GM19397 (cell line): ENCODE data around the gene SPEM3.

Source experiments
- ATAC-seq: cut with Tn5 transposase; IDR thresholded peaks from one replicate; pipeline ENCODE4 v1.9.1; 2021; ENCODE audit warnings: mild to moderate bottlenecking, moderate library complexity; ENCODE audit not compliant: unreplicated experiment

SPEM3 gene

DNA sequence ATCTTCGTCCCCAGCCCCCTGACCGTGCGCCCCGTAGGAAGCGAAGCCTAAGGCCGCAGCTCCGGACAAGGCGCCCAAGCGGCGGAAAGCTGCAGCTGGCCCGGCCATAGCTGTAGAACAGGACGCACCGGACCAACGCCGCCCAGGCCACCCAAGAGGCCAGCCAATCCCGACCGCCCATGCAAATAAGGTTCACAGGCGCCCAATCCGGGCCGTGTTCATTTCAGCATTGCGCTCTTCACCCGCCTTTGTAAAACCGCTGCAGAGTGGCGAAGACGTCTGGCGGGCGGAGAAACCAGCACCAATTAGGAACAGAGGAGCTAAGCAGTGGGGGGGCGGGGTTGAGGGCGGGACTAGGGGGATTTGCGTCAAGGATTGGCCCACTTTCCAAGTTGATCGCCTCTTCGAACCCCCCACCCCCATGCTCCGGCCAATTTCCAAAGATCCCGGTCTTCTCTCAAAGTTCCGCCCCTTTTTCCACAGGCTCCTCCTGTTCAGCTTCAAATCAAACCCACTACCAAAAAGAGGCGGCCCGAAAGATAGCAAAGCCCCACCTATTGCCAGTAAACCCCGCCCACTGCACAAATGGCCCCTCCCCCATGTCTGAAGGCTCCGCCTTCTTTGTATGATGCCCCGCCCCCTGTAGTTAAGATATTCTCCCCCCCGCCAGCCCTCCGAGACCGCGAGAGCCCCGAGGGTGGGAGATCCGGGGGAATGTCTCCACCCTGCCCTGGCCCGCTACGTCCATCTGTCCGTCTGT lies 24.5 kb upstream of the SPEM3 start, which contains the start of gene TMEM256:
Gene TMEM256 (minus strand): TSS at position 121 of the 760 bp plus-strand sequence. CDS start 13 bp downstream, at position 108.
- peak; percentile 90 for ATAC-seq

DNA sequence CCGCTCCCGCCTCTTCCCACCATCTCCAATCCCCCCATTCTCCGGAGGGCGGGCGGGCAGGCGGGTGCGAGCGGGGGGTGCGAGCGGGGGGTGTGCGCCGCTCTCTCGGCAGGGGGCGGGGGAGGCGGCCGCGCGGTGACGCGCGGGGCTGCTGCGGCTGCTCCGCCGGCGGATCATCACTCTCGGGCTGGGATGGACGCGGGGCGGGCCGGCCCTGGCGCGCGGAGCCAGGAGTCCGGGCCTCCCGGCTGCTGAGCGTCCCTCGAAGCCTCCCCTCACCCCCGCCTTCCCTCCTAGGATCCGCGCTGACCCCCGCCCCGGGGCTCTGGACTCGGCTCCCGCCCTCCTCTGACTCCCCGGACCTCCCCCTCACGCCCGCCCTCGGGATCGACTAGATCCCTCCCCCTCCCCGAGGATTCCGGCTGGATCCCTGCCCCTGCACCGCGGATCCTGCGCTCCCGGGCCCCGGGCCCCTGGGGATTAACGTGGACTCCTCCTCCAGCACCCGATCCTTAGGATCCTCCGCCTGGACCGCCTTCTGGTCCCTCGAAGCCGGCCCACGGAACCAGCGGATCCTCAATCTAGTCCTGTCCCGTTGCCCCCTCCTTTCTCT lies 23.8 kb upstream of the SPEM3 start:
- peak; percentile 18 for ATAC-seq

DNA sequence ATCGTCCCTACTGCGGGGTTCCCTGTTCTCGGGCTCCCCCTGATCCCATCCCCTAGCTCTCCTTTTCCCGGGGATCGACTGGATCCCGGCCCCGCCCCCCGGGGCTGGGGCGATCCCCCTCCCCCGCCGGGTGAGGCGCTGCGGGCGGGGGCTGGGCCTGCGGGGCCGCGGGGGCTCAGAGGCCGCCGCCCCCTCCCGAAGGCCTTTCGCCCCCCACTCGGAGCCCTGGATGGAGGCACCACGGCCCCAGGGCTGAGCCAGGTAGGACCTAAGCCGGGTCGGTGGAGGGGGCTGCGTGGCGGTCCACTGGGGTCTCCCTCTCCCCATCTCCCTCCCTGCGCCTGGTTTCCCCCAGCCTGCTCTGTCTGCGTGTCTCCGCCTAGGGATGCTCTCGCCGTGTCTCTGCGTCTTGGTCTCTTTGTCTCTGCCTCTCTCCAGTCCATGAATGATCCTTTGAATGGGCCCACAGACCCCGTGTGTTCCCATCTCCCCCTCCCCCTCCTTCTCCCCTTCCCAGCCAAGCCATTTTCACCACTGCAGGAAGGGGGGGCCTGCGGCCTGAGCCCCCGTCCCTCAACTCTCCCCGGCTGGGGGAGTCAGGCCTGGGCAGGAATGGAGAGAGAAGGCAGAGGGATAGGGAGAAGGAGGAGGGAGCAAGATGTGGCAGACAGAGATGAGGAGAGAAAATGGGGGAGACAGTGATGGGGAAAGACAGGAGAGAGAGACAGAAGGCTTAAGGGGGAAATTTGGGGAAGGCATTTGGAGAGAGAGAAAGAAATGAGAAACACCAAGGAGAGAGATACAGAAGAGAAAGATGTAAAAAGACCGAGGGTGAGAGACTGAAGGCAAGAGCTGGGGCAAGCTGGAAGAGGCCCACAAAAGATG lies 23.1 kb upstream of the SPEM3 start:
- ATAC-seq: no peak

DNA sequence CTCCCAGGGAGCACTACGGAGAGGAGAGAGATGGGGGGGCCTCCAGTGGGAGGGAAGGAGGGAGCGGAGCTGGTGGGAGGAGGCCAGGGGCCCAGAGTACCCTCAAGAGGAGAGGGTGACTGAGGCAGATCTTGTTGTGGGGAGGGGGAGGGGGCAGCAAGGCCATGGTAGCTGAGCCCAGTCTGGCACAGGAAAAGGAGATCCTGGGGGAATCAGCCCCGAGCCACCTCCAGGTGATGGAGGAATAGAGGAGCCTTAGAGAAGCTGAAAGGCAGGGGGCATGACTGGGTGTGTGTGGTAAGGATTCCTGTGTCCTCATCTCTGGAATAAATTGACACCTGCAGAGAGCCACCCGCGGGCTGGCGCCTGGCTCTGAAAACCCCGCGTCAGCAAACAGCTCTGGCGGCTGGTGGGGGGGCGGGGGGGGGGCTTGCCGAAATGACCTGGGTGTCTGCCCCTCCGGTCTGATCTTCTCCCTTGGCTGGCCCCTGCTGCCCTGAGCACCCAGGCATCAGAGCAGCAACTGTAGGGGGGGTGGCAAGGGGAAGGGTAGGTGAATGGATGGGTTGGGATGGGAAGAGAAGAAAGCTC lies 22.3 kb upstream of the SPEM3 start:
- no peak for ATAC-seq

DNA sequence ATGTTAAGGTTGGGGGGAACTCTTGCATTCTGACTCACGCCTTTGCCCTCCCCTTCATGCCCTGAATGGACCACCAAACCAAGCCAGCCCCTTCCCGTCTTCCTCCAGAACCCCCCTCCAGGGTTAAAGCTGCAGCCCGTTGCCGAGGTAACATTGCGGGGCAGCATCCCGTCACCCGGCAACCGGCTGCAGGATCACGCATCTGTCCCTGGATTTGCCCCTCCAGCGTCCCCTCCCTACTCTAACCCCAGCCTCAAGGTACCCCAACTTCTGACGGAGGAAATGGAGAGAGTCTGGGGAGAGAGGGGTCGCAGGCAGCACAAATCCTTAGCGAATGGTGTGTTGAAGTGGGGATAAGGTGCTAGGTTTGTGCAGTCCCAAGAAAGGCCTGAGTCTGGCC lies 21.6 kb upstream of the SPEM3 start:
- no peak for ATAC-seq

DNA sequence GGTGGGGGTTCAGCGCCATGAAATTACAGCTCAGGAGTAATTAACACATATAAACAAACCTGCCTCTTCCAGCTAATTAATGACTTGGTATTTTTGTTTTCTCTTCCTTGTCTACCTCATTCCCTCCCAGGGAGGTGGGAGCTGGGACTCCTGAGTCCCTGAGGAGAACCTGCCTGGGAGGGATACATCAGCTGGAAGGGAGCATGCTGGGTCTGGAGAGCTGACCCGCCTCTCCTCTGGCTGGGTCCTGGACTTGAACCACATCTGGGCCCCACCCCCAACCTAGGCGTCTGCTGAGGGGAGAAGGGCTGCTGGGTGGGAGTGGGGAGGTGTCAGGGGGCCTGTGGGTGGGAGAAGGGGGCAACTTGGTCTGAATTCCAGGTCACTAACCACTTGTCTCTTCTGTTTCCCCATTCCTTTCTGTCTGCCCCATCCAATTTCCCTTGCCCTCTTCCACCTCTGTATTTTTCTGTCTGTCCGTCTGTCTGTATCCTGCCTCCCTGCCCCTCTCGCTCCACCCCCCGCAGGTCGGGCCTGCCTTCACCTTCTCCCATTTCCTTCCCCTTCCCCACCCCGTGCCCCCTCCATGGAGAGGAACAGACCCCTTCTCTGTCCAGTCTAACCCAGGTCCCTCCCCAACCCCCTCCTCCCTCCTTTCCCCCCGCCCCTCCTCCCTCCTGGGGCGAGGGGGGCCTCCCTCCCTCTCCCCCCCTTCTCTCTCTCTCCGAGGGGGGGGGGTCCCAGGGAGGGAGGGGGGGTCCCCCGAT lies 21.0 kb upstream of the SPEM3 start, which contains the start of gene NLGN2:
Gene NLGN2 (plus strand): TSS at position 361 of the 767 bp plus-strand sequence. CDS start 411 bp downstream, outside the sequence.
- ATAC-seq: no peak

DNA sequence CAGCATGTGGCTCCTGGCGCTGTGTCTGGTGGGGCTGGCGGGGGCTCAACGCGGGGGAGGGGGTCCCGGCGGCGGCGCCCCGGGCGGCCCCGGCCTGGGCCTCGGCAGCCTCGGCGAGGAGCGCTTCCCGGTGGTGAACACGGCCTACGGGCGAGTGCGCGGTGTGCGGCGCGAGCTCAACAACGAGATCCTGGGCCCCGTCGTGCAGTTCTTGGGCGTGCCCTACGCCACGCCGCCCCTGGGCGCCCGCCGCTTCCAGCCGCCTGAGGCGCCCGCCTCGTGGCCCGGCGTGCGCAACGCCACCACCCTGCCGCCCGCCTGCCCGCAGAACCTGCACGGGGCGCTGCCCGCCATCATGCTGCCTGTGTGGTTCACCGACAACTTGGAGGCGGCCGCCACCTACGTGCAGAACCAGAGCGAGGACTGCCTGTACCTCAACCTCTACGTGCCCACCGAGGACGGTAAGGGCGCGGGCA lies 20.4 kb upstream of the SPEM3 start:
- no peak for ATAC-seq

DNA sequence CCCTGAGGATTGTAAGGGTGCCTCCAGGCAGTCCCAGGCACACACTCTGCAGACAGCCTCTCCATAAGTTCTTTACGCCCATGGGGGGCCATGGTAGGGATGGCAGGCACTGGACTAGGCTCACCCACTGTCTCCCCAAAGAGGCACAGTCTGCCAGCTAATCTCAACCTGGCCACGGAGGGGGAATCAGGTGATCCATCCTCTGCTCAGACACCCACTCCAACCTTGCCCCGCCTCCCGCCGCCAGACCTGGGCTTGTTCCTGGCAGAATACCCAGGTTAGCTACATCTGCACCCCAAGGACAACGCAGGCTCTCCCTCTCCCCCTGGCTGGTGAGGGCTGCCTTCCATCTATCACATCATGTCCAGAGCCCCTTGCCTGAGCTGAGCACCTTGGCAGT lies 19.8 kb upstream of the SPEM3 start:
- ATAC-seq: no peak

DNA sequence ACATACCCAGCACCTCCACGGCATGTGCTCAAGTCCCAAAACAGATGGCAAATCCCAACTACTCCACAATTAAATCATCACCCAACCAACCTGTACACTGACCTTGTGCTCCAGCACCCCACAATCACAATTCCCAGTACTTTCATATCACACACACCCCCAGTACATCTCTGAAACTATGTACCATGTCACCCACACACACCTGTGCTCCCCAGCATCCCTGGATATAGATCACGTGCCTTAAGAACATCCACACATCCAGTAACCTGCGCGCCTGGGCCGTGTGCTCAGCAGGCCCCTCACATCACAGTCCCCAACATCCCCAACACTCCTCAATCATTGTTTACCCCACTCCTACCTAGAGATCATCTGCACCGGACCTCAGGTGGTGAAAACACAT lies 18.9 kb upstream of the SPEM3 start:
- ATAC-seq: no peak

DNA sequence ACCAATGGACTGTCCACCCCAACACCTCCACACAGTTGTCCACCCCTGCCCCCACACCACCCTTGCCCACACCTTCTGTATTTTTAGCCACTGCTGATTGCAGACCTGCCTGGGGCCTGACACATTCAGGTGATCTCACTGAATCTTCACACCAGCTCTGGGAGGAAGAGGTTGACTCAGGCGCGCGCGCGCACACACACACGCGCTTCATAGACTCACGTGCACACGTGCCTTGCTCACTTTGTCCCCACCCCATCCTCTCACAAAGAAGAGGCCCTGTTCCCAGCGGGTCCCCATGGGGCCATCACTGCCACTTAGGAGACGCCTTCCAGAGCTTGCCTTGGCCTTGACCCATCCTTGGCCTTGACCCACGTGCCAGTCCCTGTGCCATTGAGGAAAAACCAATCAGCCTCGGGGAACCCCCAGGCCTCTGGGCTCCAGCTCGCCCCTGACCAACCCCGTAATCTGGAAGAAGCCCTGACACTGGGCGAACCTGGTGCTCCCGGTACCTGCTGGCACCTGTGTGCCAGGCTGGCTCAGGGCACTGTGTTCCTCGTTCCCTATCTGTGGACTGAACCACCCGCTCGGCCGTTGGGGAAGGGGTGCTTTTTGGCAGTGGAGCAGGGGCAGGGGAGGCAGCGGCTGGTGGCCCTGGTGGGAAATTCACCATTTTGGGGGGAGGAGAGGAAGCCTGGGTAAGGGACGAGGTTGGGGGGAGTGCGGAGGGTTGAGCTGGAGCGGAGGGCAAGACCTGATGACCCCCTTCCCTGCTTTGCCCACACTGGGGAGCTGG lies 17.8 kb upstream of the SPEM3 start:
- ATAC-seq: no peak

DNA sequence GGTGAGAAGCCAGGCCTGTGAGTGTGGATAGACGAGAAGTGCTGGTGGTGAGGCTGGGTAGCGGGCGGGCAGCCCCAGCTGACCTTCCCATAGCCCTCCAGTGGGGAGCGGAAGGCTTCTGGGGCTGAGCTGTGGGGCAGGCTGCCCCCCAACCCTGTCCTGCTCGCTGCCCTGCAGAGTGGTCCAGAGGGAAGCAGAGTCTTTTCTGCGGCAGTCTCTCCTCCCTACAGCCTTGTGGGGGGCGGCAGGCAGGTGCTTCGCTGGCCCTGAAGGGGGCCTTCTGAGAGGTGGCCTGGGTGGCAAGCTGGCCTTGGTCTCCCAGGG lies 17.3 kb upstream of the SPEM3 start:
- no peak for ATAC-seq

DNA sequence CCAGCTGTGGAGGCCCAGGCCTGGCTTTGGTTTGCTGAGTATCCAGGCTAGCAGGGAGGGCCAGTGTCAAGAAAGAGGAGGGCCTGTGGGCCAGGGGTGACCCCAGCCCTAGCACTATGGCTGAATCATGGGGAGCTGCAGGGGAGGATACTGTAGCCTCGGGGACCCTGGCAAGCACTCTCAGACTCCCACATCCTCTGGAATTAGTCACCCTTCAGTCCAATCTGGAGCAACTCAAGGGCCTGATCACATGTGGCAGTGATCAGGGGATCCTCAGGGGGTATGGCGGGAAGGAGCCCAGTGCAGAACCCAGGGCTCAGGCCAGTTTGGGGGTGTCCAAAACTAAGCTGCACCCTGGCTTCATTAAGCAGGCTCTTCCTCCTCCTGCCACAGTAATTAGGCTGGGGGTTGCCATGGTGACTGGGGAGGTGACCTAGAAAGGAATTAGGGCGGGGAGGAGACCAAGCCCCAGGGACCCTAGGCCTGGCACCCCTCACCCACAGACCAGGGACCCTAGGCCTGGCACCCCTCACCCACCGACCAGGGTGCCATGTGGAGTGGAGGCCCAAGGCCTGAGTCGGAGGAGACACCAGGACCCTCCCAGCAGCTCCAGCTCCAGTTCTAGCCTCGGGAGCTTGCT lies 15.2 kb upstream of the SPEM3 start:
- ATAC-seq: no peak

DNA sequence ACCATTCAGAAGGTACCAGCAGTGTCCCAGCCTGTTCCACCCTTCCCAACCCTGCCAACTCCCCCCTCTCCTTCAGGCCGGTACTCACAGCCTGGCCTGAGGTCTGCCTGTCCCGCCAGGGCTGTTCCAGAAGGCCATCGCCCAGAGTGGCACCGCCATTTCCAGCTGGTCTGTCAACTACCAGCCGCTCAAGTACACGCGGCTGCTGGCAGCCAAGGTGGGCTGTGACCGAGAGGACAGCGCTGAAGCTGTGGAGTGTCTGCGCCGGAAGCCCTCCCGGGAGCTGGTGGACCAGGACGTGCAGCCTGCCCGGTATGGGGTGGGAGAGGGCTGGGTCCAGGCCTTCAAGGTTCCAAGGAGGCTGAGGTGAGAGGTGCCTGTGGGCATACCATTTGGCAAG lies 13.8 kb upstream of the SPEM3 start:
- ATAC-seq: no peak

DNA sequence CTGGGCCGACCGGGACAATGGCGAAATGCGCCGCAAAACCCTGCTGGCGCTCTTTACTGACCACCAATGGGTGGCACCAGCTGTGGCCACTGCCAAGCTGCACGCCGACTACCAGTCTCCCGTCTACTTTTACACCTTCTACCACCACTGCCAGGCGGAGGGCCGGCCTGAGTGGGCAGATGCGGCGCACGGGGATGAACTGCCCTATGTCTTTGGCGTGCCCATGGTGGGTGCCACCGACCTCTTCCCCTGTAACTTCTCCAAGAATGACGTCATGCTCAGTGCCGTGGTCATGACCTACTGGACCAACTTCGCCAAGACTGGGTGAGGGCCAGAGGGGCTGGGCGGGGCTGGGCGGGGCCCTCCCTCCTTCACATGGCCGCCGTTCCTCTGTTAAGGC lies 12.9 kb upstream of the SPEM3 start:
- no peak for ATAC-seq

DNA sequence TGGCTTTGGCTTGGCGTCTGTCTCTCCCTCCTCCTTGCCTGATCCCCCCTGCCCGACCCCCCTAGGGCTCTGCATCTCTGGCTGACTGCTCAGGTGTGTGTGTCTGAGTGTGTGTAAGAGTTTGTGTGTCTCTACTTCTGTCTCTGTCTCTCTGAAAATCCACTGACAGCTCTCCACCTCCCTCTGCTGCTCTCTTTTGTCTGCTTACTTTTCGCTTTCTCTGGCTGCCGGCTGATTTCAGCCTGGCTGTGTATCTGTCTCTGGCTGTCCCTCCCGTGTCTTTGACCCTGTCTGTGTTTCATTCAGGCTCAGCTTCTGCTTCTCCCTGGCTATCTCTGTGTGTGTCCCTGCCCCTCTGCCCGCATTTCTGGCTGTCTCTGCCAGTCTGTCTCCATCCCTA lies 12.3 kb upstream of the SPEM3 start:
- no peak for ATAC-seq

DNA sequence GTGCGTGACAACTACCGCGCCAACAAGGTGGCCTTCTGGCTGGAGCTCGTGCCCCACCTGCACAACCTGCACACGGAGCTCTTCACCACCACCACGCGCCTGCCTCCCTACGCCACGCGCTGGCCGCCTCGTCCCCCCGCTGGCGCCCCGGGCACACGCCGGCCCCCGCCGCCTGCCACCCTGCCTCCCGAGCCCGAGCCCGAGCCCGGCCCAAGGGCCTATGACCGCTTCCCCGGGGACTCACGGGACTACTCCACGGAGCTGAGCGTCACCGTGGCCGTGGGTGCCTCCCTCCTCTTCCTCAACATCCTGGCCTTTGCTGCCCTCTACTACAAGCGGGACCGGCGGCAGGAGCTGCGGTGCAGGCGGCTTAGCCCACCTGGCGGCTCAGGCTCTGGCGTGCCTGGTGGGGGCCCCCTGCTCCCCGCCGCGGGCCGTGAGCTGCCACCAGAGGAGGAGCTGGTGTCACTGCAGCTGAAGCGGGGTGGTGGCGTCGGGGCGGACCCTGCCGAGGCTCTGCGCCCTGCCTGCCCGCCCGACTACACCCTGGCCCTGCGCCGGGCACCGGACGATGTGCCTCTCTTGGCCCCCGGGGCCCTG lies 11.5 kb upstream of the SPEM3 start:
- no peak for ATAC-seq

DNA sequence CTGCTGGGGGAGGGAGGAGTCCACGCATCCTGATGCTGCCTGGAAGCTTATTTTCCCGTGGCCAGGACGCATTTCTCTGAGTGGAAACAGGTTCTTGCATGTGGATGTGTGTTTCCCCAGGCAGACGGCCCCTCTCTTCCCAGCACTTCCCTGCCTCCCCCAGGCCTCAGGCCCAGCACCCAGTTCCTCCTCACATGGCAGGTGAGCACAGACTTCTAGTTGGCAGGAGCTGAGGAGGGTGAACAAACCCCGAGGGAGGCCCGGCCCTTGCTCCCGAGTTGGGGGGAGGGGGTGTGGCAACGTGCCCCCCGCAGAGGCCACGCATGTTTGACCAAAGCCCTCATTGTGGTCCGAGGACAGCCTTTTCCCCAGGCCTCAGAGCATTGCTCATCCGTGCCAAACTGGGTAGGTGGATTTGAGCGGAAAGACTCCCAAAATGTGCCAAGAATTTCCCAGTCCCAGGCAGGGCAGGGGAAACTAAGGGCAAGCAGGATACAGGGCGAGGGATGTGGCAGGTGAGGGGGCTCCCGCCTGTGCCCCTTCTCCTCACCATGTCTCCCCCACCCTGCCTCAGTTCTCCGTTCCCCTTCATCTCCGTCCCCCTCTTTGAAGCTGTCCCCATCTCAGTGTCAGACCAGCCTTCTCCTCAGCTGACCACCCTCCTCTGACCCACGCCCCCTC lies 10.0 kb upstream of the SPEM3 start:
- no peak for ATAC-seq
